ENCODE measurements around the gene TSPAN8.
"Not testable (repeated sequence)": the region's sequence is repeated elsewhere in the genome, so short reads cannot be mapped to it uniquely, and the experiment has no call there.

TSPAN8 gene

DNA sequence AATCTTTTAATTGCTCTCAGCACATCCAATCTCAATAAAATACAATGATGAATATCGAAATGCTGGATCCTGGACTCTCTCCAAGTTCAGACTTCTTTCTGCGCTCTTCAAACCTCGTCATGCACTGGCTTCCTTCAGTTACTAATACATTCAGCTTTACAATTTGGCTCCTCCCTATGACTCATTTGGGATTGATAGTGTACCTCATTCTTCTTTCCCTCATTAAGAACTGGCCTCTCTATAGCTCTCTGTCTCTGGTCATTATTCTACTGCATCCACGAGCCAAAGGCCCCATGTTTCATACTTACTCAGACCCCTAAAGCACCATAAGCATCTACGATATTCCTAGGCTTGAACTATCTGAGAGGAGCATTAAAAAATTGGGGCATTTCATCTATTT is 4.9 kb downstream of the TSPAN8 start:
- Mint-ChIP-seq H3K27me3 (no peaks in the 10 kb centered on the region), H3K27ac (no peak overlapping the region), H3K4me1 (ENCODE audit: low read depth) (no peaks in the 10 kb centered on the region), H3K4me3 (no peak overlapping the region), H3K36me3 (ENCODE audit: low read depth) (no peaks in the 10 kb centered on the region), H3K9me3 (peaks cover 6% of the 10 kb centered on the region)

DNA sequence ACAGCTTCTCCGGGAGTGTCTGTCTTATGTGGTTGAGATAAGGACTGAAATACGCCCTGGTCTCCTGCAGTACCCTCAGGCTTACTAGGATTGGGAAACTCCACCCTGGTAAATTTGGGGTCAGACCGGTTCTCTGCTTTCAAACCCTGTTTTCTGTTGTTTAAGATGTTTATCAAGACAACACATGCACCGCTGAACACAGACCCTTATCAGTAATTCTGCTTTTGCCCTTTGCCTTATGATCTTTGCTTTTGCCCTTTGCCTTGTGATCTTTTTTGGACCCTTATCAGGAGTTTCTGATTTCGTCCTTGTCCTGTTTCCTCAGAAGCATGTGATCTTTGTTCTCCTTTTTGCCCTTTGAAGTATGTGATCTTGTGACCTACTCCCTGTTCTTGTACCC is 7.8 kb downstream of the TSPAN8 start:
- not testable (repeated sequence) for H3K9me3 Mint-ChIP-seq; H3K4me1 Mint-ChIP-seq (ENCODE audit: low read depth); H3K36me3 Mint-ChIP-seq (ENCODE audit: low read depth); H3K27me3 Mint-ChIP-seq; H3K4me3 Mint-ChIP-seq; H3K27ac Mint-ChIP-seq

DNA sequence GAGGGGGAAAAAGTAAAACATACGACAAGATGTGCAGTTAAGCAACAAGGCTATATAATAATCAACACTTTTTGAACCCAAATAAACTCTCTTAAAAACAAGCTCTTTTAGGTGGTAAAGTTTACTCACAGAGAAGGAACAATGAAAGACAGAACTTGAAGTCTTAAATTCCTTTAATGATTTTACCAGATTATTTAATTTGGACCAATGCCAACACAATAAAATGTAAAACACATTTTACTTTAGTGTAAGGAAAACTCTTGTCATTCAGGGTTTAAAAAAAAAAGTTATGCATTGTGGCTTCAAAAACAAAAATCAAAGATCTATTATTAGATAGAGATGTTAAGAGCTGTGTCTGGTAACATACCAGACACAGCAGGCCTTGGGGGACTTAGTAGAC is 13.1 kb downstream of the TSPAN8 start:
- Mint-ChIP-seq H3K36me3 (ENCODE audit: low read depth) (no peaks in the 10 kb centered on the region), H3K27me3 (no peaks in the 10 kb centered on the region), H3K4me3 (no peak overlapping the region), H3K27ac (no peak overlapping the region), H3K4me1 (ENCODE audit: low read depth) (no peaks in the 10 kb centered on the region), H3K9me3 (no peaks in the 10 kb centered on the region)

GRCh38 chr12:71142956-71143355 is 14.8 kb downstream of the TSPAN8 start:
- H3K4me1 Mint-ChIP-seq (ENCODE audit: low read depth) = no peaks in the 10 kb centered on the region
- H3K4me3 Mint-ChIP-seq = no peak overlapping the region
- no peak overlapping the region for H3K27ac Mint-ChIP-seq
- no peaks in the 10 kb centered on the region for H3K27me3 Mint-ChIP-seq
- no peaks in the 10 kb centered on the region for H3K9me3 Mint-ChIP-seq
- no peaks in the 10 kb centered on the region for H3K36me3 Mint-ChIP-seq (ENCODE audit: low read depth)

DNA sequence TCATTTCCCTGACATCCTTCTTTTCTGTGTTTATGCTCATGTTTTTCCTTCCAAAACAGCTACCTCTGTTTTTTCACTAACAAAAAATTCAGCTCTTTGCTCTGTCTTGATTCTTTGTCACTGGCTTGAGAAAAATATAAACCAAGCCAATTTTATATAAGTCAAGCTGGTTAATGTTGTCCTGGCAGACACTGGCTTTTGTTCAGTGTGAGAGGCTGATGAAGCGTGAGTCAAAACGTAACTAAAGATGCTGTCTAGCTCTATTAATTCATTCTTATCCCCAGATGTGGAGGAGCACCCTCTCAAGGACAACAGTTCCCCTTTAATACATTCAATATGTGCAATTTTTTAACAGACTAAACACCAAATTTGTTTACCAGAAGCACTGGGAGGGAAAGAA is 15.8 kb downstream of the TSPAN8 start:
- H3K4me1 Mint-ChIP-seq (ENCODE audit: low read depth) = no peaks in the 10 kb centered on the region

DNA sequence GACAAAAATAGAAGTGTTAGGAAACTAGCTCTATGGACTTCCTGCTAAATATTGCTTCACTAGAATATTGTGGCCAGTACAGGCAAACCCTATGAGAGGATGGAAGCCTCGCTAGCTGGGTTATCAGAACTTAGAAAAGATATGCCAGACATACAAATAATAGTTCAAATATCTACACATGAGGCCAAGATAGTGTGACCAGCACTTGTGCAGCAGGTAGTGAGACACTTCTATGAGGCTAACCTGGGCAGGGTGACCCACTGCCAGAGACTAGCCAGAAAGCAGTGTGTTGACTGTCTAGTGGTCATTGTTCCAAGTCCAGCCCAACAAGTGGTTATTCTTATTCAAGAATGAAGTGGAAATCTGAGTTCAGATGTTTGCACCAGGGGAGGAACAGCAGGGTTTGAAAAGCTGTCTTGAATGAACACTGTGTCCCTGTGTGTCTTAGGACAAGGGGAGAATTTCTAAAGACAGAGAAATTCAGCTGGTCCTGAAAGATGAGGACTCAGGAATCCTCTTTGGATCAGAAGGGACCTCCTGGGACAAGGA is 16.3 kb downstream of the TSPAN8 start:
- Mint-ChIP-seq H3K27ac (no peak overlapping the region), H3K4me3 (no peak overlapping the region), H3K27me3 (no peaks in the 10 kb centered on the region), H3K4me1 (ENCODE audit: low read depth) (no peaks in the 10 kb centered on the region), H3K36me3 (ENCODE audit: low read depth) (no peaks in the 10 kb centered on the region), H3K9me3 (no peaks in the 10 kb centered on the region)

More for the DNA sequence above, 15.8 kb downstream of the TSPAN8 start:
- no peaks in the 10 kb centered on the region for H3K36me3 Mint-ChIP-seq (ENCODE audit: low read depth)
- H3K4me3 Mint-ChIP-seq = no peak overlapping the region
- no peak overlapping the region for H3K27ac Mint-ChIP-seq
- H3K9me3 Mint-ChIP-seq = no peaks in the 10 kb centered on the region
- H3K27me3 Mint-ChIP-seq = no peaks in the 10 kb centered on the region

DNA sequence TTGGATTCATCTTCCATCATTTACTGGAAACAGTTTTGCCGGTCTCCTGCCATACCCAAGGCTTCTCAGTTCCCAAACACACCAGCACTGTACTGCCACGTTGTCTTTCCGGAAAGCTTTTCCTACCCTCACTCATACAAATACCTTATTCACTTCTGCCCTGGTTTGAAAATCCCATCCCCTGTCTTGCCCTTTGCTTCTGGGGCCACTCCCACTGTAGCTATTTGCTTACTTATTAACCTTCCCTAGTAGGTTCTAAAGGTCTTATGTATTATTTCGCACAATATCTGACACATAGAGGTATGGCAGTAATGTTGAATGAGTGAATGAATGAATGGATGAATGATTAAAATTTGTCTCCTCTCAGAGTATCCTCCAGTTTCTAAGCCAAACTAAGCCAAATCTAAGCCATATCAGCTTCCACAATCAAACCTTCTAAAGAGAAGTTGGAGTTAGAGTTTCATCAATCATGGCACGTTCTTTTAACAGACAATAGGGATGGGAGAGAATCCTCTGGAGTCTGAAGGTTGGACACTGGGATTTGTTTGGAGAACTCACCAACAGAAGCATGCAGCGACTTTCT is 18.6 kb downstream of the TSPAN8 start:
- H3K27me3 Mint-ChIP-seq = no peaks in the 10 kb centered on the region
- no peaks in the 10 kb centered on the region for H3K4me1 Mint-ChIP-seq (ENCODE audit: low read depth)
- no peak overlapping the region for H3K27ac Mint-ChIP-seq
- H3K9me3 Mint-ChIP-seq = no peaks in the 10 kb centered on the region
- H3K4me3 Mint-ChIP-seq = no peak overlapping the region
- no peaks in the 10 kb centered on the region for H3K36me3 Mint-ChIP-seq (ENCODE audit: low read depth)

GRCh38 chr12:71138011-71138410 is 19.8 kb downstream of the TSPAN8 start:
- Mint-ChIP-seq H3K4me1 (ENCODE audit: low read depth) (no peaks in the 10 kb centered on the region), H3K36me3 (ENCODE audit: low read depth) (no peaks in the 10 kb centered on the region), H3K27ac (no peak overlapping the region), H3K4me3 (no peak overlapping the region), H3K27me3 (no peaks in the 10 kb centered on the region), H3K9me3 (no peaks in the 10 kb centered on the region)

DNA sequence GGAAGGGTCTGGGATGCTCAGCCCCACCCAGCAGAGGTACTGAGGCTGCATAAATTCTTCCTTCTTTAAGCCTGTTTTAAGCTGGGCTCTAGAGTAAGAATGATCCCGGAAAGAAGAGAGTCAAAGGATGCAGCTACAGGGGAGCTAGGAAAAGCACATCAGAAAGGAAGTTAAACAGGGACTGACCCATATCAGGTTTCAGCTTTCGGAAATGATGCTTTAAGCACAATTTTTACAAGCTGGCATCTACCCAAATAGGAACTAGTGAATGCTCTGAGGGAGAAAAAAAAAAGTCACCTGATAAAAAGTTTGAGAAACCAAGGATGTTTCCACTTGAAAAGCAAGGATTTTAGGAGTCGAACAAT is 22.0 kb downstream of the TSPAN8 start:
- H3K4me1 Mint-ChIP-seq (ENCODE audit: low read depth) = no peaks in the 10 kb centered on the region
- no peaks in the 10 kb centered on the region for H3K27me3 Mint-ChIP-seq
- H3K4me3 Mint-ChIP-seq = no peak overlapping the region
- H3K9me3 Mint-ChIP-seq = no peaks in the 10 kb centered on the region
- H3K36me3 Mint-ChIP-seq (ENCODE audit: low read depth) = no peaks in the 10 kb centered on the region
- H3K27ac Mint-ChIP-seq = no peak overlapping the region

DNA sequence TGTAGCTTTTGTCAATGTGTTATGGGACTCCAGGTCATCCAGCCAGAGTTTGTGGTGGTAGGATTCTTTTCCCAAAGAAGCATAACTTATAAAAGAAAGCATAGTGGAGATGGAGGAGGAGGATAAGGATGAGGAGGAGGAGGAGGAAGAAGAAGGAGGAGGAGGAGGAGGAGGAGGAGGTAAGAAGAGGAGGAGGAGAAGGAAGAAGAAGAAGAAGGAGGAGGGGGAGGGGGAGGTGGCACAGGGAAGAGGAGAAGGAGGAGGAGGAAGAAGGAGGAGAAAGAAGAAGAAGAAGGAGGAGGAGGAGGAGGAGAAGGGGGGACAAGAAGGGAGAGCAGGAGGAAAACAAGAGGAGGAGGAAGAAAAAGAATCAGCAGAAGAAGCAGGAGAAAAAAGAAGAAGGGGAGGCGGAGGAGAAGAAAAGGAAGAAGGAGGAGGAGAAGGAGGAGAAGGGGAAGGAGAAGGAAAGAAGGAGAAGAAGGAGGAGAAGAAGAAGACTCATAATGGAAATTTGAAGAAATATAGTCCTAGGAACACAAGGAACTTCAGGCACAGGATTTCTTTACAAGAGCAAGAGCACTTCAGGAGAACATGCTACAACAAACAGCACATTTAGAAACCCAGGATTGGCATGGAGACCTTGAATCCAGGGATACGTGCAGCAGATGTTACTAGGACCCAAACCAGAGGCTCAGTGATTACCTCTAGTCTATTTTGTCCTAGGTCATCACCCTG is 22.6 kb downstream of the TSPAN8 start:
- H3K27ac Mint-ChIP-seq = no peak overlapping the region
- no peaks in the 10 kb centered on the region for H3K36me3 Mint-ChIP-seq (ENCODE audit: low read depth)
- no peaks in the 10 kb centered on the region for H3K27me3 Mint-ChIP-seq
- H3K9me3 Mint-ChIP-seq = no peaks in the 10 kb centered on the region
- H3K4me3 Mint-ChIP-seq = no peak overlapping the region
- no peaks in the 10 kb centered on the region for H3K4me1 Mint-ChIP-seq (ENCODE audit: low read depth)

- H3K9me3 Mint-ChIP-seq = no peaks in the 10 kb centered on the region
- no peaks in the 10 kb centered on the region for H3K4me1 Mint-ChIP-seq (ENCODE audit: low read depth)
- no peaks in the 10 kb centered on the region for H3K27me3 Mint-ChIP-seq
- H3K4me3 Mint-ChIP-seq = no peak overlapping the region
- H3K36me3 Mint-ChIP-seq (ENCODE audit: low read depth) = no peaks in the 10 kb centered on the region
- H3K27ac Mint-ChIP-seq = no peak overlapping the region
Observed at GRCh38 chr12:71134405-71134804, 23.4 kb downstream of the TSPAN8 start.

GRCh38 chr12:71130521-71131069 is 27.2 kb downstream of the TSPAN8 start:
- Mint-ChIP-seq H3K36me3 (ENCODE audit: low read depth) (no peaks in the 10 kb centered on the region), H3K4me1 (ENCODE audit: low read depth) (no peaks in the 10 kb centered on the region), H3K27me3 (no peaks in the 10 kb centered on the region)

DNA sequence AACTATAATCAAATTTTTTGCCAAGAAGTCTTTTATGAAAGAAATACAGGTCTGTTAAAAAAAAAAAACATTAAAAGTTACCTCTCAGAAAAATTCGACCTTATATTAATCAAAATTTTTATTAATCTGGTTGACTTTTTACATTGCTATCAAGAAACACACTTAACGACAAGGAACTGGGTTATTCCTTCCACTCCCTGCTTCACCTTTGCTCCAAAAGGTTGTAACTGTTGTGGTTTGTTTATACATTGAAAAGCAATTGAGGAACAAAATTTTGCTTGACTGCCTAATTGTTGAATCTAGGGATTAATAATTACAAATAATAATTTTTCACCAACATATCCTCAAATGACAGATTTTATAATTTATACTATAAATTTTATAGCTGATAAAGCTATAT is 28.4 kb downstream of the TSPAN8 start:
- H3K4me1 Mint-ChIP-seq (ENCODE audit: low read depth) = no peaks in the 10 kb centered on the region
- no peak overlapping the region for H3K4me3 Mint-ChIP-seq
- no peaks in the 10 kb centered on the region for H3K9me3 Mint-ChIP-seq
- no peaks in the 10 kb centered on the region for H3K27me3 Mint-ChIP-seq
- no peak overlapping the region for H3K27ac Mint-ChIP-seq
- no peaks in the 10 kb centered on the region for H3K36me3 Mint-ChIP-seq (ENCODE audit: low read depth)

More at GRCh38 chr12:71130521-71131069, 27.2 kb downstream of the TSPAN8 start:
- H3K27ac Mint-ChIP-seq = no peak overlapping the region
- H3K9me3 Mint-ChIP-seq = no peaks in the 10 kb centered on the region
- no peak overlapping the region for H3K4me3 Mint-ChIP-seq

- no peaks in the 10 kb centered on the region for H3K9me3 Mint-ChIP-seq
- no peak overlapping the region for H3K4me3 Mint-ChIP-seq
- H3K27me3 Mint-ChIP-seq = no peaks in the 10 kb centered on the region
- no peak overlapping the region for H3K27ac Mint-ChIP-seq
- no peaks in the 10 kb centered on the region for H3K4me1 Mint-ChIP-seq (ENCODE audit: low read depth)
- no peaks in the 10 kb centered on the region for H3K36me3 Mint-ChIP-seq (ENCODE audit: low read depth)
Observed at GRCh38 chr12:71128191-71128788, 29.5 kb downstream of the TSPAN8 start.

GRCh38 chr12:71125949-71126348 is 31.9 kb downstream of the TSPAN8 start:
- H3K4me3 Mint-ChIP-seq = no peak overlapping the region
- no peak overlapping the region for H3K27ac Mint-ChIP-seq
- H3K4me1 Mint-ChIP-seq (ENCODE audit: low read depth) = no peaks in the 10 kb centered on the region
- H3K27me3 Mint-ChIP-seq = no peaks in the 10 kb centered on the region
- H3K36me3 Mint-ChIP-seq (ENCODE audit: low read depth) = no peaks in the 10 kb centered on the region
- no peaks in the 10 kb centered on the region for H3K9me3 Mint-ChIP-seq

All from stimulated activated naive CD8-positive, alpha-beta T cell treated with anti-CD3 and anti-CD28 coated beads, Interleukin-15, Interleukin-2, amounts not matched to agents 100 ng/mL and 50 ng/mL, for 24 hours (primary cell).